Stimulated activated CD8-positive, alpha-beta memory T cell treated with anti-CD3 and anti-CD28 coated beads, Interleukin-4, amount 100 ng/mL, for 1 hour (primary cell): ENCODE results near the gene TSACC.

Experiments
- DNase-seq, 2 donors: peaks; one replicate each; pipeline ENCODE4 v3.0.0-alpha.2; 2020; ENCODE audit warnings: low read depth in 2 of 2, low spot score in 1 of 2

The TSACC gene

DNA sequence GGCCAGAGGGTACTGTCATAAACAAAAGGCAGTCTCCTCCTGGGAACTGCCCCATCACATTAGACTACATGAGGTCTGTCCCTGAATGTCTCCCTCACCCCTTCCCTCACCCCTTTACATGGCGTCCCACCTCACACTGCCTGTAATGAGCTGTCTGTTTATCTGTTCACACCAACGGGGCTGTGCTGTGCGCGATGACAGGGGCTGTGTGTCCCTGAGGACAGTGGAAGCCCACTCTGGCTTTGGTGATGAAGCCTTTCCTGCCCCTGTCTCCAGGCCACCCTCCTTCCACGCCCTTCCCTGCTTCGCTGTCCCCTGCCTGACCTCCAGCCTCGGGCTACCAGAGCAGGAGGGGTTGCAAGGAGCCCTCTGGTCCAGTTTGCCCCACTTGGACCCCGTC, 53.4 kb downstream of the TSACC start:
- no peak for DNase-seq

DNA sequence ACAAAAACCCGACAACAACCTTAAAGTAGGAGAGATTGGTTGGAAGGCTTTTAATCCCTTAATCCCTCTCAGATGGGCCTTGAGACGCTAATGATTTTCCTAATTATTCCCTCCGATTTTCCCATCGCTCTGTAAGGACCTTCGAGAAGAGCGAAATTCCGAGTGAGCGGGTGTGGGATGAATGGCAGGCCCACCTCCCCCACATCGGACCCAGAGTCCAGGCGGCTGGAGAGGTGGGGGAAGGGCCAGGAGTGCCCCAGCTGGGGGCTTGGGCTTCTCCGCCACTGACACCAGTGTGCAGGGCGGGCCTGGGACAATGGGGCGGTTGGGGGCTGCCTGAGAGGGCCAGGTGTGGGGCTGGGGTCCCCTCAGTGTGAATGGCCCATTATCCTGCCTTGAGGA, 54.1 kb downstream of the TSACC start:
- no peak for DNase-seq

DNA sequence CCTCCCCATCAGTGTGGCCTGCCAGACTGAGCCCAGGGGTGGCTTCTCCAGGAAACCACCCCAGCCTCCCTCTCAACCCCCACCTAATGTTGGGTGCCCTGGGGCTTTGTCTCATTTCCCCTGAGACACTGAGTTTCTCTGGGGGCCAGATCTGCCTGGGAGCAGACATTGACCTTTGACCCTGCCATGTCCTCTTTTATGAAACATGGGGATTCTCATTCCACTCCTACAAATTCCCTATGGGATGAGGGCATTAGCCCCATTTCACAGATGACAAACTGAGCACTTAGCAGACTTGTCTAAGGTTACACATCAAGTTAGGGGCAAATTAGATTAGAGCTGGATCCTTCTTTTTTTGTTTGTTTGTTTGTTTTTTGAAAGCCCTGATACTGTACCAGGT, 54.8 kb downstream of the TSACC start:
- no peak for DNase-seq

DNA sequence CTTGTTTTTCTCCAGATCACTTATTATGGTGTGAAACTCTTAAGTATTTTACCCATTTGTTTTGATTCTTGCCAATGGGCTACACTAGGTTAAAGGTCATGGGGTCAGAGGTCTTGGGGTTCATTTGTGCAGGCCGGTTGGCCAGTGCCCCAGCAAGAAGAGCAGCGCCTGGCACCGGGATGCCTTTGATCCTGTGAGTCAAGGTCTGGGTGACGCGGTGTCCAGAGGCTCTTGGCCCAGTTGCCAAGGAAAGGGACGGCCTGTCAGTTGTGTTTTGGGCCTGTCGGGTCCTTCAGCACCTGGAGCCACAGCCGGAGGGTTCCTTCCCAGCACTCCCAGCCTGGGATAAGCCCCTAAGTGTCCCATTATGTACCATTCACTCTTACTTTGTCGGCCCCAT, 55.8 kb downstream of the TSACC start:
- DNase-seq: no peak

DNA sequence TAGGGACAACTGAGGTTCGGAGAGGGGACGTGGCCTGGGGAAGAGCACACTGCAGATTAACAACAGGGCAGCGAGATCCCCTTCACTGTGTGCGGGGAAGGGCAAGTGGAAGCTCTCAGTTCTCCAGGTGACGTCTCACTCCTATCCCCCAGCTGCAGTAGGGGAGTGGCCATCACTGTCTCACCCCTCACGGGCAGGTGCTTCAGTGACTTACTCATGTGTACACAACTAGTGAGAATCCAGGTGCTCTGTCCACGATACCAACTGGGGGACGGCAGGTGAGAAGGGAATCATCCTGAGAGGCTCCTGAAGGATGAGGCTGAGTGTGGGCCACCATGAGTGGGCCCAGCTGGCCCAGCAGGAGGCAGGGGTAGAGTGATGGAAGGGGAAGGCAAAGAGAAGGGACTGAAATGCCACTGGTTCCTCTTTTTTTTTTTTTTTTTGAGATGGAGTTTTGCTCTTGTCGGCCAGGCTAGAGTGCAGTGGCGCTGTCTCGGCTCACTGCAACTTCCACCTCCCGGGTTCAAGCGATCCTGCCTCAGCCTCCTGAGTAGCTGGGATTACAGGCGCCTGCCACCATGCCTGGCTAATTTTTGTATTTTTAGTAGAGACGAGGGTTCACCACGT, 56.6 kb downstream of the TSACC start:
- DNase-seq: no peak
